H1 (cell line): ENCODE measurements around the gene AOAH. TPM values are rescaled to one million over a fixed set of nuclear protein-coding genes. Genes with fewer than 3 reads are reported as not detected.

Experiments used
- BACH1 ChIP-seq: IDR thresholded peaks from 2 replicates; pipeline ENCODE4 v1.6.1; 2012; ENCODE audit warnings: low read length, improper control_type of control experiment
- SRF ChIP-seq: IDR thresholded peaks from 2 replicates; pipeline ENCODE4 v1.6.1; 2011; ENCODE audit warnings: mild to moderate bottlenecking, low read depth, low read length, moderate library complexity
- USF2 ChIP-seq: IDR thresholded peaks from 2 replicates; pipeline ENCODE4 v1.6.1; 2011; ENCODE audit warnings: low read length, improper control_type of control experiment
- polyA plus RNA-seq, 7 experiments: library from polyadenylated mRNA; depleted of rRNA in 3 of 7; stranded (reverse) in 5 of 7; unstranded in 2 of 7; fragments of >200 nt in 5 of 7; fragments of 200-250 nt in 2 of 7; gene quantifications; 1 replicate in 5 of 7; 2 replicates in 1 of 7; 4 replicates in 1 of 7; pipeline versions ENCODE4 v1.2.1 to v1.2.3, GENCODE V29; 2011 to 2013; ENCODE audit warnings: missing spikeins in 2 of 7, mixed read lengths in 2 of 7
- total RNA-seq: library from RNA; stranded (reverse); fragmentation: NEBNext Ultra II Directional; extraction: Animal tissue kit (Norgen Biotek cat#: 25700); gene quantifications from 2 replicates; pipeline ENCODE4 v1.2.1, GENCODE V29; 2021
- TF ChIP-seq, protein P1 (sequence below): IDR thresholded peaks from 2 replicates; pipeline ENCODE4 v1.6.1; 2012; ENCODE audit warnings: inconsistent platforms

The AOAH gene
- total and polyA plus RNA-seq, 2 of the 8 experiments (the other 6 are each of a cell fraction or from before 2014, with no cell fraction given) = 0.08 TPM; not detected in 1

DNA sequence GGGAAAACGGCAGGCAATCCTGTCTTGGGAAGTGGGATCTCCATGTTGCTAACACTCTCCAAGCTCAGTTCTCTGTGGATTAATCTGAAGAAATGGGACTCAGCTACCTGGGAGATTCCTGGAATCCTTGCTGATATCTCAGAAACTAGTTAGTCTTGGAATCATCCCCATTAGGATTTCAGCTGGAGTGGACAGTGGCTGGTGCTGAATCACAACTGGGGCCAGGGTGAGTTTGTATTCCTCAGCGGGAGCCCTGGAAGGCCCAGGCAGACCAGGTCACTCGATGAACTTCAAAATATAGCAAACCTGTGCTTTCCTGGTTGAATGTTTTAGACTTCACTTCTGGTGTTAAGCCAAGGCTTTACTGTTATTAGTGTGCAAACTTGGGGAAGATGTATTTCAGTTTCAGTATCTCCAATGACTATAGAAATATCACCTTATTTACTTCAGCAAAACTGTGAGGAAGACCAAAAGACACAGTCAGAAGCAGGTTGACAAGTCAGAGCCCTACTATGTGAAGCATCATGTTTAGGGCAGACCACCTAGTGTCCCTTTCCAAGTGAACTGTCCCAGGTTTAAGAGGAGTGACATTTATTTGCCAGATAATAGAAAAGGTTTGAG is 126.1 kb downstream of the AOAH start (continued):
- TF ChIP-seq, protein P1, sequence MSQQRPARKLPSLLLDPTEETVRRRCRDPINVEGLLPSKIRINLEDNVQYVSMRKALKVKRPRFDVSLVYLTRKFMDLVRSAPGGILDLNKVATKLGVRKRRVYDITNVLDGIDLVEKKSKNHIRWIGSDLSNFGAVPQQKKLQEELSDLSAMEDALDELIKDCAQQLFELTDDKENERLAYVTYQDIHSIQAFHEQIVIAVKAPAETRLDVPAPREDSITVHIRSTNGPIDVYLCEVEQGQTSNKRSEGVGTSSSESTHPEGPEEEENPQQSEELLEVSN = no peak
- TF ChIP-seq SRF (no peak), BACH1 (no peak), USF2 (no peak)
